Heart left ventricle (tissue), 16 donors: Measurements from ENCODE around the gene CD74. TPM values are rescaled to one million over a fixed set of nuclear protein-coding genes. Genes with fewer than 3 reads are reported as not detected.

Experiments used
- ATAC-seq, 4 donors: fragments of 200-7000 bp; cut with Tn5 transposase; one replicate each; pipeline ENCODE4 v1.9.1; 2020 to 2022; ENCODE audit warnings: moderate library complexity in 4 of 4, mild to moderate bottlenecking in 3 of 4, moderate number of reproducible peaks in 1 of 4
- DNase-seq, 5 donors: peaks; one replicate each; pipeline ENCODE4 v3.0.0-alpha.2; 2020
- H3K27ac ChIP-seq, 12 donors: fragments of 200-600 bp; sonication (generic) in 4 of 12; one replicate each; pipeline versions ENCODE4 v1.5.0 to v1.8.0; 2016 to 2022; ENCODE audit warnings: mild to moderate bottlenecking in 2 of 12
- H3K27me3 ChIP-seq, 9 donors: fragments of 200-600 bp; sonication (generic) in 2 of 9; one replicate each; pipeline versions ENCODE4 v1.5.1 to v1.8.0; 2016 to 2022; ENCODE audit warnings: mild to moderate bottlenecking in 3 of 9
- H3K36me3 ChIP-seq, 9 donors: fragments of 200-600 bp; sonication (generic) in 2 of 9; one replicate each; pipeline versions ENCODE4 v1.5.0 to v1.8.0; 2018 to 2022; ENCODE audit warnings: mild to moderate bottlenecking in 2 of 9
- H3K4me1 ChIP-seq, 12 donors: fragments of 200-600 bp; sonication (generic) in 4 of 12; one replicate each; pipeline versions ENCODE4 v1.5.0 to v1.8.0; 2016 to 2022; ENCODE audit warnings: mild to moderate bottlenecking in 3 of 12
- H3K4me3 ChIP-seq, 12 donors: fragments of 200-600 bp; sonication (generic) in 4 of 12; one replicate each; pipeline versions ENCODE4 v1.5.0 to v1.8.0; 2017 to 2022; ENCODE audit warnings: mild to moderate bottlenecking in 9 of 12, moderate library complexity in 4 of 12
- H3K9me3 ChIP-seq, 12 donors: fragments of 200-600 bp; sonication (generic) in 4 of 12; one replicate each; pipeline versions ENCODE4 v1.5.0 to v1.8.0; 2016 to 2022; ENCODE audit warnings: mild to moderate bottlenecking in 1 of 12
- CTCF ChIP-seq, 12 donors: fragments of 200-600 bp; sonication (generic) in 4 of 12; IDR thresholded peaks; one replicate each; pipeline versions ENCODE4 v1.5.0 to v1.8.0; 2018 to 2022; ENCODE audit warnings: antibody characterized with exemption in 12 of 12, mild to moderate bottlenecking in 5 of 12
- POLR2A ChIP-seq, 2 donors: fragments of 450-650 bp; IDR thresholded peaks; one replicate each; pipeline ENCODE4 v1.6.1; 2017; ENCODE audit warnings: antibody characterized with exemption in 2 of 2, mild to moderate bottlenecking in 2 of 2, moderate library complexity in 2 of 2
- WGBS, 4 donors: extraction: QIAGEN DNeasy Blood & Tissue Kit in 2 of 4; methylation state at CpG; one replicate each; pipeline versions ENCODE4 v1.1.5 to v1.1.7; 2013 to 2018; 5-methylcytosine and 5-hydroxymethylcytosine counted together
- intact Hi-C, 10 donors: fragments of 100-400 bp; cut with DNase I; formaldehyde crosslinking; loops; one replicate each; pipeline versions ENCODE4 v1.11.1 to v1.14.2; 2022
- polyA plus RNA-seq, 2 donors: library from polyadenylated mRNA; stranded (reverse); fragments of 200-250 nt; gene quantifications; one replicate each; pipeline ENCODE4 v1.2.3, GENCODE V29; 2013
- total RNA-seq, 9 donors: library from RNA; depleted of rRNA in 2 of 9; stranded (reverse); fragments of >200 nt in 2 of 9; fragmentation: NEBNext Ultra II Directional in 3 of 9; extraction: Animal tissue kit (Norgen Biotek cat#: 25700) in 3 of 9; gene quantifications; one replicate each; pipeline versions ENCODE4 v1.1.0 to v1.2.4, GENCODE V29; 2016 to 2023
- donor health status: ischemic (EF 13 %, LVEDD 7.1; RV severe dilation, severe dysfunction).
- donor health status: healthy with polysubstance abuse.
- donor health status: DM: no; HTN: yes; CAD: no.
- donor health status: DM: no; HTN: no; CAD: no.
- donor health status: ischemic (EF 25% LVEDD 6.9; RV normal size, moderate dysfunction).
- donor health status: ischemic (EF 25% LVEDD 5.7; RV mildly dilated, moderate dysfunction).
- donor health status: healthy.
- donor health status: DM: yes; HTN: yes; CAD: no.
- donor health status: ischemic (EF 35%, LVEDD 5.7; RV mildly dilated, moderate dysfunction).
- donor health status: nonischemic (EF 11% LVEDD 7.7; RV severe dilation, severe dysfunction).
- donor health status: DM: yes; HTN: yes; CAD: no.
- donor health status: PGD.
- donor health status: ischemic (EF 29% LVEDD 5.4; RV normal size, mild dysfunction).
- donor health status: nonischemic (EF 23%, LVEDD 6.1; RV moderate dilation, normal function).

CD74 gene
- total and polyA plus RNA-seq, 11 donors = 139 to 2,756 (median 290) TPM

DNA sequence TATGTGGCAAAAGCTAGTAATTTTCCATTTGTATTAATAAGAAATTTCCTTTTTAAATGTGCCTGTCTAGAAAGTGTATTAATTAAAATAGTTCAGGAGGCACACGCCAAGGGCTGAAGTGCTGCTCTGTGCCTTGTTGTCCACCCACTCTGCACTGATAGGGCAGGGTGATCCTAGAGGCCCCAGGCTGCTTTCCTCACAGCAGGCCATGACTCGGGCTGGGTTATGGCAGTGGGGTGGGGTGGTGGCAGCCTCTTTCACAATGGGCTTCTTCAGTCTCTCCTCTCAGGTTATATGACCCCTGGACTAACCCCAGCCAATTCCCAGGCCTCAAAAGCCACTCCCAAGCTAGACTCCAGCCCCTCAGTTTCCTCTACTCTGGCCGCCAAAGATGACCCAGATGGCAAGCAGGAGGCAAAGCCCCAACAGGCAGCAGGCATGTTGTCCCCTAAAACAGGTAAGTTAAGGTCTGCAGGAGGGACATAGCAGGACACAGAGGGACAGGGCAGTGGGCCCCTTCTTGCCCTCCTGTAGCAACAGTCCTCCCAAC lies 19.5 kb downstream of the CD74 start:
- Histone ChIP-seq H3K27ac (no peak overlapping the region), H3K27me3 (no peaks in the 10 kb centered on the region), H3K4me3 (no peak overlapping the region), H3K4me1 (no peaks in the 10 kb centered on the region), H3K36me3 (peaks cover 0 to 99% (median 96%) of the 10 kb centered on the region in 9 donors), H3K9me3 (no peaks in the 10 kb centered on the region)
- TF ChIP-seq POLR2A (IDR thresholded peaks at IDR 0.05) (no peak), CTCF (IDR thresholded peaks at IDR 0.05) (no peak)
- DNase-seq (no peak), ATAC-seq (no peak)
- WGBS, 4 donors = 84 to 92% (median 89%) methylated on average over 3 of the region's 3 CpGs
- intact Hi-C loops = loop anchor here in 1 of 10 donors (10.0 kb wide), 1 partner anchor 52 kb away; the partner anchor contains the start of gene RPS14

DNA sequence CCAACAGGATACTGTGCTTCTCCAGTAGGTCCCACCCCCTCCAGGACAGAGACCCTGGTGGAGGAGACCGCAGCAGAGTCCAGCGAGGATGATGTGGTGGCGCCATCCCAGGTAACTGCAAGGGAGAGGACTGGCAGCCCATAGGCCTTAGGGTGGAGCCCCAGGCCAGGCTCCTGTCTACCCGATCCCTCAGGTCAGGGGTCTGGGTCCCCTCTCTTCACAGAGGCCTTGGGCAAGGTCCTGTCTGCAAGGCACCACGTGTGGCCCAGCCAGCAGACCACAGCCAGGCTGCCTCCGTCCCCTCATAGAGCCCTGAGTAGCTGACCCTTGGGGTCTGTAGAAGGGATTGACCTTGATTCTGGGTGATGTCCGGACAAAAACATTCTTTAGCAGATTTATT lies 20.0 kb downstream of the CD74 start:
- H3K27me3 ChIP-seq = no peaks in the 10 kb centered on the region
- no peak for ATAC-seq
- no peaks in the 10 kb centered on the region for H3K4me1 ChIP-seq
- DNase-seq = no peak
- TF ChIP-seq CTCF (IDR thresholded peaks at IDR 0.05) (no peak), POLR2A (IDR thresholded peaks at IDR 0.05) (no peak)
- no peak overlapping the region for H3K4me3 ChIP-seq
- no peak overlapping the region for H3K27ac ChIP-seq
- no peaks in the 10 kb centered on the region for H3K9me3 ChIP-seq
- peaks cover 0 to 99% (median 96%) of the 10 kb centered on the region in 9 donors for H3K36me3 ChIP-seq
- intact Hi-C loops = loop anchor here in 1 of 10 donors (10.0 kb wide), 1 partner anchor 52 kb away; the partner anchor contains the start of gene RPS14
- 89 to 96% (median 95%) methylated on average over 7 of the region's 7 CpGs for WGBS, 4 donors

DNA sequence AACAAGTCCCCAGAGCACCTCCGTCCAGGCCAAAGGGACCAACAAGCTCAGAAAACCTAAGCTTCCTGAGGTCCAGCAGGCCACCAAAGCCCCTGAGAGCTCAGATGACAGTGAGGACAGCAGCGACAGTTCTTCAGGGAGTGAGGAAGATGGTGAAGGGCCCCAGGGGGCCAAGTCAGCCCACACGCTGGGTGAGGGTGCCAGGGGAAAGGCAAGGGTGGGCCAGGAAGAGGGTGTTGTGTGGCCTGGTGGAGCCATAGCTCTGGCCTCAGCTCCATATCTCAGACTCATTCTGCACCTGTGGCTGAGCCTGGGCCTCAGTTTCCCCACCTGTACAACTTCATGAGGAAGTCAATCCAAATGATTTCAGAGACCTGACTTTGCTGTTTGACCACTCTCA lies 20.7 kb downstream of the CD74 start:
- Histone ChIP-seq H3K4me3 (no peak overlapping the region), H3K9me3 (no peaks in the 10 kb centered on the region), H3K27ac (no peak overlapping the region), H3K4me1 (no peaks in the 10 kb centered on the region), H3K36me3 (peaks cover 0 to 99% (median 95%) of the 10 kb centered on the region in 9 donors), H3K27me3 (no peaks in the 10 kb centered on the region)
- 81 to 95% (median 94%) methylated on average over 3 of the region's 3 CpGs for WGBS, 4 donors
- TF ChIP-seq POLR2A (IDR thresholded peaks at IDR 0.05) (no peak), CTCF (IDR thresholded peaks at IDR 0.05) (no peak)
- intact Hi-C loops = loop anchor here in 1 of 10 donors (10.0 kb wide), 1 partner anchor 53 kb away; the partner anchor contains the start of gene RPS14
- DNase-seq = no peak
- ATAC-seq = no peak

DNA sequence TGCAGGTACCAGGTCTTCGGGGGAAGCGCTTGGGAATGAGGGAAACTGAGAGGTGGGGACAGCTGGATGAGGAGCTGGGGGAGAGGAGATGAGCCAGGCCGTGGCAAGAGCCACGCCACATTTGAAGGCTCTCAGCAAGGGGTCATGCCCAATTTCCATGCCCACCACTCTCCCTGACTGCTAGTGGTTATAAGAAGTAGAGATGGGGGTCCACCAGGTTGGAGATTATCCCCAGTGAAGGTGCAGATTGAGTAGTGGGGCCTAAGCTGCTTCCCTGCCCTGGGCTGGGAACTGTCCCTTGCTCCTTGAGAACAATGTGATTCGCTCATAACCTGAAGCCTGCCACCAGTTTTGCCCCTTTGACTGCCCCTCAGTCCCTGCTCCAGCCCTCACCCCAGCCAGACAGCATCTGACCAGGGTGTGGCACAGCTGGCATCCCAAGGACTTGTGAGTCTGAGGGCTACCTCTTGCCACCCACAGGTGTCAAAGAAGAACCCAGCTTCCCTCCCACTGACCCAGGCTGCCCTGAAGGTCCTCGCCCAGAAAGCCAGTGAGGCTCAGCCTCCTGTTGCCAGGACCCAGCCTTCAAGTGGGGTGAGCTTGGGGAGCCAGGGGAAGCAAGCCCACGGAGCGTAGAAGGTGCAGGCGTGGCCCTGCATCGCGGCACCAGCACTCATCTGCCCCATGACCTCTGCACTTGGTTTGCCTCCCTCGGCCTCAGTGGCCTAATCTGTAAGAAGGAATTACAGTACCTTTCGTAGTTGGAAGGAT lies 21.5 kb downstream of the CD74 start:
- Histone ChIP-seq H3K36me3 (peaks cover 0 to 99% (median 95%) of the 10 kb centered on the region in 9 donors), H3K27me3 (no peaks in the 10 kb centered on the region), H3K4me3 (no peak overlapping the region), H3K9me3 (no peaks in the 10 kb centered on the region), H3K27ac (no peak overlapping the region), H3K4me1 (no peaks in the 10 kb centered on the region)
- DNase-seq (no peak), ATAC-seq (no peak)
- TF ChIP-seq CTCF (IDR thresholded peaks at IDR 0.05) (no peak), POLR2A (IDR thresholded peaks at IDR 0.05) (no peak)
- intact Hi-C loops = loop anchor here in 1 of 10 donors (10.0 kb wide), 1 partner anchor 54 kb away; the partner anchor contains the start of gene RPS14
- 94 to 96% (median 96%) methylated on average over 13 of the region's 13 CpGs for WGBS, 4 donors
